ENCODE results near the gene NUAK1. TPM values are rescaled to one million over a fixed set of nuclear protein-coding genes. Genes with fewer than 3 reads are reported as not detected.

The NUAK1 gene
- total RNA-seq, 1 experiment from 2014 or later, result 1.3 TPM

DNA sequence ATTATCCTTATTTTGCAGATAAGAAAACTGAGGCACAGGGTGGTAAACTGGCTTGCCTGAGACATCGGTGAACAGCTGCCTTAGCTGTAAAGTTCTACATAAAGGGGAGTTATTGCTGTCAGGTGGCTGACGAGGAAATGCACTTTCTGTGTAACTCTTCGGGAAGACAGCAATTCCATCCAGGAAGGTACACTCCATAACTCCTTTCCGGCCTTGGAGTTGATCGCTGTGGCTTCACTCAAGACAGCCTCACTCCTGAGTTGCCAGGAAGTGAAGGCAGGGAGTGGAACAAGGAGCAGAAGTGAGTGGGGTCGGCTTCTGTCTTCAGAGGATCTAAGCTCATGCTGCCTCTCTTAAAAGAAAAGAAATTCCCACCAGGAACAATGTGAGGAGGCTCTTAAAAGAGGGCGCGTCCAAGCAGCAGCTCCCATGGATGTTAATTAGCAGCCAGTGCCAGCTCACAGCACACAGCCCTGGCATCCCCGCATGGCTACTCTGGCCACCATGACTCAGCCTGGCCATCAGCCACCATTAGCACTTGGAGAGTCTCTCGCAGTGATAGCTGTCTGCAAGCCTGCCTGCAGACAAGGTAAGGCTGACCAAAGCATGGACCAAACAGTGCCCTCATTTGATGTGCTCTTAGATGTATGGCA lies 60.3 kb downstream of the NUAK1 start:
- H3K4me1 ChIP-seq (ENCODE audit: insufficient read depth, low read length, poor library complexity, severe bottlenecking), result no peaks in the 10 kb centered on the region
- H3K4me3 ChIP-seq (ENCODE audit: low read depth, low read length, poor library complexity, severe bottlenecking), result no peak overlapping the region
- BruUV-seq (replicated peaks), result no TSS peak
- H3K9me3 ChIP-seq (ENCODE audit: low read depth, low read length, poor library complexity, severe bottlenecking), result no peaks in the 10 kb centered on the region
- H3K27ac ChIP-seq (ENCODE audit: low read depth, low read length, poor library complexity, severe bottlenecking), result no peak overlapping the region
- H3K27me3 ChIP-seq (replicated peaks; ENCODE audit: insufficient read depth, low read depth, low read length, poor library complexity), result no peaks in the 10 kb centered on the region
- intact Hi-C loops (cut with micrococcal nuclease; ENCODE audit: unreplicated experiment), result no loop called here
- DNase-seq (ENCODE audit: low spot score), result no peak
- POLR2A ChIA-PET (ENCODE audit: low non-redundant PET), result no interaction called here
- TF ChIP-seq, protein P1, sequence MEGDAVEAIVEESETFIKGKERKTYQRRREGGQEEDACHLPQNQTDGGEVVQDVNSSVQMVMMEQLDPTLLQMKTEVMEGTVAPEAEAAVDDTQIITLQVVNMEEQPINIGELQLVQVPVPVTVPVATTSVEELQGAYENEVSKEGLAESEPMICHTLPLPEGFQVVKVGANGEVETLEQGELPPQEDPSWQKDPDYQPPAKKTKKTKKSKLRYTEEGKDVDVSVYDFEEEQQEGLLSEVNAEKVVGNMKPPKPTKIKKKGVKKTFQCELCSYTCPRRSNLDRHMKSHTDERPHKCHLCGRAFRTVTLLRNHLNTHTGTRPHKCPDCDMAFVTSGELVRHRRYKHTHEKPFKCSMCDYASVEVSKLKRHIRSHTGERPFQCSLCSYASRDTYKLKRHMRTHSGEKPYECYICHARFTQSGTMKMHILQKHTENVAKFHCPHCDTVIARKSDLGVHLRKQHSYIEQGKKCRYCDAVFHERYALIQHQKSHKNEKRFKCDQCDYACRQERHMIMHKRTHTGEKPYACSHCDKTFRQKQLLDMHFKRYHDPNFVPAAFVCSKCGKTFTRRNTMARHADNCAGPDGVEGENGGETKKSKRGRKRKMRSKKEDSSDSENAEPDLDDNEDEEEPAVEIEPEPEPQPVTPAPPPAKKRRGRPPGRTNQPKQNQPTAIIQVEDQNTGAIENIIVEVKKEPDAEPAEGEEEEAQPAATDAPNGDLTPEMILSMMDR (conservative IDR thresholded peaks at IDR 0.05; ENCODE audit: low read depth, low read length), result no peak
- TF ChIP-seq EZH2 (IDR thresholded peaks at IDR 0.05; ENCODE audit: borderline replicate concordance, low read depth, low read length, poor library complexity, severe bottlenecking), result no peak
- no peaks in the 10 kb centered on the region for H3K36me3 ChIP-seq (ENCODE audit: insufficient read depth, low read length, poor library complexity, severe bottlenecking)
- CTCF ChIA-PET, result no interaction called here

DNA sequence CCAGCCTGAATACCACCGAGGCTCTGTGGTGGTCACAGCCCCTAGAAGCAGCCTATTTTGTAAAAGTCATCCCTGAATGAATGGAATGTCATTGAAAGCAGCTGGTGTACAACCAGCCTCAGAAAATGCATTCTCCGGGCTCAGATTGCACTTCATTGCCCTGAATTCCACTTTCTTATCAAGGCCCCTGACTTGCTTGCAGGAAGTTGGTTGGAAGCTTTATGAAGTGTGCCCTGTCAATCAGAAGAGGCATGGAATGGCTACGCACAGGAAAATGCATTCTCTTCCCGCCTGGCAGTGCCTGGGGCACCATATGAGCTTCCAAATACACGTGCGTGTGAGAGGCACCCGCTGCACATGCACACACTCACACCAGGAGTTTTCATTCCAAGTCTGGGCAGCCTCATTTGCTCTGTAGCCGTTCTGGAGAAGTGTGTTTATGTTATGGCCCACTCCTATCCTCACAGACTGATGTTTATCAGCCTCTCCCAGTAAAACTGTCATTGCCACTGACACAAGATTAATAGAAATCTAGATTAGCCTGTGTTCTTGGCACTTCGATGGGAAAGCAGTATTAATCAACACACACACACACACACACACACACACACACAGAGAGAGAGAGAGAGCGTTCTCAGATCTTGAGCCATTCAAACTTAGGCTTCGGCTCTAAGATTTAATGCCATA lies 63.9 kb downstream of the NUAK1 start:
- TF ChIP-seq, protein P1 (conservative IDR thresholded peaks at IDR 0.05; ENCODE audit: low read depth, low read length), result no peak
- no peak for TF ChIP-seq EZH2 (IDR thresholded peaks at IDR 0.05; ENCODE audit: borderline replicate concordance, low read depth, low read length, poor library complexity, severe bottlenecking)
- no peaks in the 10 kb centered on the region for H3K9me3 ChIP-seq (ENCODE audit: low read depth, low read length, poor library complexity, severe bottlenecking)
- no peak overlapping the region for H3K4me3 ChIP-seq (ENCODE audit: low read depth, low read length, poor library complexity, severe bottlenecking)
- CTCF ChIA-PET, result no interaction called here
- no peak for DNase-seq (ENCODE audit: low spot score)
- no peaks in the 10 kb centered on the region for H3K4me1 ChIP-seq (ENCODE audit: insufficient read depth, low read length, poor library complexity, severe bottlenecking)
- no peak overlapping the region for H3K27ac ChIP-seq (ENCODE audit: low read depth, low read length, poor library complexity, severe bottlenecking)
- H3K36me3 ChIP-seq (ENCODE audit: insufficient read depth, low read length, poor library complexity, severe bottlenecking), result no peaks in the 10 kb centered on the region
- intact Hi-C loops (cut with micrococcal nuclease; ENCODE audit: unreplicated experiment), result no loop called here
- BruUV-seq (replicated peaks), result no TSS peak
- no peaks in the 10 kb centered on the region for H3K27me3 ChIP-seq (replicated peaks; ENCODE audit: insufficient read depth, low read depth, low read length, poor library complexity)
- POLR2A ChIA-PET (ENCODE audit: low non-redundant PET), result no interaction called here

DNA sequence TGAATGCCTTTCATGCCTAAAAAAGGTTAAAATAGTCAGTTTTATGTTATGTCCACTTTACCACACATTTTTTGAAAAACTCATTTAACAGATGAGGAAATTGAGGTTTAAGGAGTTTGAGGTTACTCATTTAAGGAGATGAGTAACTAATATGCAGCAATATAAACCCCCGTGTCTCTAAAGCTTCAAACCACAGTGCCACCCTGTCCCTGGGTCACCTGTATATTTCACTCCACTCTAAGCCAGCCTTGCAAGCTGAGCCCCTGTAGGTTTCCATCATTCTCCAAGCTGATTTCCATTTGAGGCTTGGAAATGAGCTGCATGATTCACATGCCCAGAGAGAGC lies 64.4 kb downstream of the NUAK1 start:
- intact Hi-C loops (cut with micrococcal nuclease; ENCODE audit: unreplicated experiment), result no loop called here
- ChIA-PET POLR2A (ENCODE audit: low non-redundant PET) (no interaction called here), CTCF (no interaction called here)
- TF ChIP-seq, protein P1 (conservative IDR thresholded peaks at IDR 0.05; ENCODE audit: low read depth, low read length), result no peak
- no peak for TF ChIP-seq EZH2 (IDR thresholded peaks at IDR 0.05; ENCODE audit: borderline replicate concordance, low read depth, low read length, poor library complexity, severe bottlenecking)
- BruUV-seq (replicated peaks), result no TSS peak
- Histone ChIP-seq H3K9me3 (ENCODE audit: low read depth, low read length, poor library complexity, severe bottlenecking) (no peaks in the 10 kb centered on the region), H3K27me3 (replicated peaks; ENCODE audit: insufficient read depth, low read depth, low read length, poor library complexity) (no peaks in the 10 kb centered on the region), H3K27ac (ENCODE audit: low read depth, low read length, poor library complexity, severe bottlenecking) (no peak overlapping the region), H3K36me3 (ENCODE audit: insufficient read depth, low read length, poor library complexity, severe bottlenecking) (no peaks in the 10 kb centered on the region), H3K4me3 (ENCODE audit: low read depth, low read length, poor library complexity, severe bottlenecking) (no peak overlapping the region), H3K4me1 (ENCODE audit: insufficient read depth, low read length, poor library complexity, severe bottlenecking) (no peaks in the 10 kb centered on the region)
- no peak for DNase-seq (ENCODE audit: low spot score)
